HG03139 (cell line): ENCODE results near the gene TMEM30B.
A peak's percentile ranks its signal among the peaks of the same experiment; 100 is the strongest.
"Not testable (repeated sequence)": the region's sequence is repeated elsewhere in the genome, so short reads cannot be mapped to it uniquely, and the experiment has no call there.

Source experiments
- ATAC-seq: cut with Tn5 transposase; IDR thresholded peaks from one replicate; pipeline ENCODE4 v1.9.1; 2021; ENCODE audit not compliant: unreplicated experiment

The TMEM30B gene

GRCh38 chr14:61266891-61267740 is 14.0 kb downstream of the TMEM30B start:
- no peak for ATAC-seq

DNA sequence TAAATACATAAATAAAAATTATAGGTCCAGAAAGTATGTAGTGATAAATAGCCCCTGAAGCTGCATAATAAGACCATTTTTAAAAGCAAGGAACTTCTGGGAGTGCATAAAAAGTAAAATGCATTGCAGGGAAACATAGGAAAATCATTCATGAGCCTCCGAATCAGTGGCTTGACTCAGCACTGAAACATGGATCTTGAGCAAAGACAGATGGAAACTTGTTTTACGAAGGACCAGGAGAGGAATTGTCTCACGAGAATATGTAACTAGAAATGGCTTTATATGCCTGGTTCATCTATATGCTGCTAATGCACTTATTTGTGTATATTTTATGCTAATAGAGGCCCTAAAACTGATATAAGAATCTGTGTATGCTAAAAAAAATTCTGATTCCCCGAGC is 14.7 kb downstream of the TMEM30B start:
- ATAC-seq = no peak

DNA sequence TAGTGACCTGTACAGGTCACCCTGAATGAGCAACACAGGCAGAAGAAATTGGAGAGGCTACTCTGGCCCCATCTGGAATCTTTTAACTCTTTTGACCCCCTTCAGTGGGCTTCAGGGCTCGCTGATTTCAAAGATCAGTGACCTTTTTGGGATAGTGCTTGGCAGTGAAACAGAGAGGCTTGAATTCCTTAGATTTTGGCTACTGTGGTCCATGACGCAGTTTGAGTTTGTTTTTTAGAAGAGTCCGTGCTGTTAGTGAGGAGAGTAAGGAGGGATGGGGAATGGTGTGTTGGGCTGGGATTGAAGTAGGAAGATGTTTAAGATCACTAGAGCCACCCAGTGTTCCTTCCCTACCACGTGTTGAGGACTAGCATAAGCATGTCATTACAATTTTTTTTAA is 16.5 kb downstream of the TMEM30B start:
- ATAC-seq = no peak

GRCh38 chr14:61264010-61264571 is 17.0 kb downstream of the TMEM30B start:
- no peak for ATAC-seq

- ATAC-seq = no peak
Observed at GRCh38 chr14:61262082-61262481, 19.1 kb downstream of the TMEM30B start.

- ATAC-seq = no peak
Observed at GRCh38 chr14:61260939-61261776, 20.0 kb downstream of the TMEM30B start.

DNA sequence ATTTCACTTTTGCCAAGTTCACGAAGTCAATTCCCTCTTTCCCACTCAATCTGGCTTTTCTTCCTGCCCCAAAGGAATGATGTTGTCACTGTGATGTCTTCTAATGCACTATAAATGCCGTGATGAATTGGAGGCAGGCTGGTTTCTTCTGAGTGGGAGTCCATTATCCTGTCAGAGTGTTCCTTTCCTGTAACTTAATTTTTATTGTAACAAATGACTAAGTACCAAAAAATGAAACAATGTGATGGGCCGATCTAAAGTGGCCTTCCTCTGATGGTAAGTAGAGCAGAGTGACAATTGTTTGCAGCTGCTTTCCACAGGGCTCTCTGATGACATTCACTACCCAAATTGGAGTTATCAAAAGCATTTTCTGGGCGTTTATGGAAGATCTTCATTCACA is 22.2 kb downstream of the TMEM30B start:
- no peak for ATAC-seq

DNA sequence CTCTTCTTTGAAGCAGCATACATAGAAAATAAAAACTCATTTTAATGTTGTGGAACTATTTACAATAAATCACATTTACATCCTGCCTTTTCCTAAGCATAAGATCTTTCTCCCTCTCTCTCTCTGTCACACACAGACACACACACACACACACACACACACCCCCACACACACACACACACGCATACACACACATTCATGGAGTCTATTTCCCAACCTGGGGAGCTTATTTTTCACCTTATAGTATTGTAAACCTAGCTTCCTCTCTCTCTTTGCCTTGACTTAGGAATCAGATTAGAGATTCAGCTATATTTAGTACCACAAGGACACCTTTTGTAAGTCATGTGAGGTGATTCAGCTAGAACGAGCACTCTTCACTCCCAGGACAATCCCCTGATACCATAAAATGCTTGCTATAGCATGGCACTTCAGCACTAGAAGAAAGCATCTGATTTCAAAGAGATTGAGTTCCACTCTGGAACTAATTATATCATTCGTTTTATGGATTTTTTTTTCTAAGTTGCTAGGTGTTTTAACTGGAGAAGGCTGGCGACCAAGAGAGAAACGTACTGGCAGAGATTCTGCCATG is 23.6 kb downstream of the TMEM30B start:
- no peak for ATAC-seq

- ATAC-seq = no peak
Observed at GRCh38 chr14:61256826-61257468, 24.2 kb downstream of the TMEM30B start.

- no peak for ATAC-seq
Observed at GRCh38 chr14:61255968-61256367, 25.2 kb downstream of the TMEM30B start.

- ATAC-seq = no peak
Observed at GRCh38 chr14:61254808-61255526, 26.2 kb downstream of the TMEM30B start.

DNA sequence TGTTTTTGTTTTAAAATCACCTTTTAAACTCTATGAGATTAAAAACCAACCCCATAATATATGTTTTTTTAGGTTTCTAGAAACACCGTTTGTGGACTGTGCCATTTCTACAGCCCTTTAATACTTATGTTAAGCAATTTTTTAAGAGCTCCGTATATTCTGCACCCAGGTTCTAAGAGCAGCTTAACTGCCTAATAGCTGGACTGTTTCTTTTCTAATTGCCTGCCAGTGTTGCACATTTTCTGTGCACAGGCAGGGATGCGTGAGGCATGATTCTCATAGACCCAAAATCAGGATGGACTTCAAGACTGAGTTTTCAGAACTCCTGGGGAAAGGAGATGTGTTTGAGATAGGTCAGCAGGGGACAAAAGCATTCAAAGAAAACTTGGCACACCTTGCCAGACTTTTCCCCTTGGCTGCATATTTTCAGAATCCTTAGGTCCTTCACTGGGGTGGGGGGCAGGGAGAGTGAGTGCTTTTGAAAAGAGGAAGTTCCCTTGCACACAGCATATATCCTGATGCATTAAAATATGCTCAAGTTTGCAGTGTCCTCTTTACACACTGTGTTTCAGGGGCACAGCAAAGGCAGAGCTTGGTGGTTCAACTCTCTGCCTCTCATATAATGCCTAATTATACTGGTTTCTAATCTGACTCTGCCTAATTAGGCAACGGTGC is 27.9 kb downstream of the TMEM30B start:
- no peak for ATAC-seq

GRCh38 chr14:61252369-61253063 is 28.6 kb downstream of the TMEM30B start:
- peak; percentile 93 for ATAC-seq

DNA sequence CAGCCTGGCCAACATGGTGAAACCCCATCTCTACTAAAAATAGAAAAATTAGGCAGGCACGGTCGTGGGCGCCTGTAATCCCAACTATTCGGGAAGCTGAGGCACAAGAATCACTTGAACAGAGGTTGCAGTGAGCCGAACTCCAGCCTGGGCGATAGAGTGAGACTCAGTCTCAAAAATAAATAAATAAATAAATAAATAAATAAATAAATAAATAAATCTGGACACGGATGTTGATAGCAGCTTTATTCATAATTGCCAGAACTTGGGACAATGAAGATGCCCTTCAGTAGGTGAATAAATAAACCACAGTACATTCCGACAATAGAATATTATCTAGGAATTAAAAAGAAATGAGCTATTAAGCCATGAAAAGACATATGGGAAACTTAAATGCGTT is 31.1 kb downstream of the TMEM30B start:
- no peak for ATAC-seq

DNA sequence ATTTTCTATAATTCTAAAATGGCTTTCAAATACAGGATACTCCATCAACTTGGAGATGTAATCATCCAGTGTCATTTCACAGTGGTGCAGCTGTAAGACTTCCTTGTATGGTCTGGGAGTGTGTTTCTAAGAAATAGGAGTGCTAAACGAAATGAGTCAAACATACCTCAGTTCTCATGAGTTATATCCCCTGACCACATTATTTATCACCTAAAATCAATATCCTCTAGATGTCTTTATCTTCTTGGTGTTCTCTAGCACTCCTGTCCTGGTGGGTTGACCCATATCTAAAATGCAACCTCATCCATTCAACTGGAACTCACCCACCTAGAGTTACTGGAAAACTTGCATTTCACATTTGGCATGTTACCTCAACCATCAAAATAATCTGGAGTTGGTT is 33.2 kb downstream of the TMEM30B start:
- no peak for ATAC-seq

GRCh38 chr14:61246721-61247120 is 34.4 kb downstream of the TMEM30B start:
- ATAC-seq = no peak

DNA sequence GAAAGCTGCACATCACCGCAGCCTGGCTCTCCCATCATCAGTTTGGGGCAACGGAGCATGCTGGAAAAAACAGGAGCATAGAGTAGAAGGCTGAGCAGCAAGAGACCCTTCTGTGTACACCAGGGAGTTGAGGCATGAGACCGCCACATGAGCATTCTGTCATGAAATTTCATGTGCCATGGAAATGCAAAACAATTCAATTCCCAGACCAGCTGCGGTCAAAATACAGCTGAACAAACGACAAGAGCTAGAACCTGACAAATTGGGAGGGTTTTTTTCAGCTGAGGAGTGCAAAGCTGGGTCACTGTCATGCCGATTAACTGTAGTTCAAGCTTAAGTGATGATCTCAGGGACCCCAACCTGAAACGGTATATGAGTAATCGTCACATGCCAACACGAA is 37.1 kb downstream of the TMEM30B start:
- ATAC-seq = no peak

- ATAC-seq = no peak
Observed at GRCh38 chr14:61240206-61240605, 40.9 kb downstream of the TMEM30B start.

DNA sequence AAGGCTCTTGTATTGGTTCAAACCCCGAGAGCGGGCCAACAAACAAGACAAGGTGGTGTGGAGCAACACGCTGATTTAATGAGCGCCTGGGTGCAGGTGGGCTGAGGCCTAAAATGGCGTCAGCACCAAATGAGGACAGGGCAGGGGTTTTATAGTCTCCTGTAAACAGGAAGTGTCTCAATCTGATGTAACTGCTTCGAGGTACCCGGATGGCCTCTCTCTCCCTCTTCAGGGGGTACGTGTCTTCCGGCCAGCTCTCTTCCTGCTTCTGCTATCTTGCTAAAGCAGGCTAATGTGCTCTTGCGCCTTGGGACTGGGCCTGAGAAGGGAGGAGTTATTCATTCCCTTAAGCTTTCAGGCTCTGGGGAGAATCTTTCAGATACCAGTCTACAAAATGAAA is 41.9 kb downstream of the TMEM30B start:
- ATAC-seq = not testable (repeated sequence)
